ENCODE data around the gene SPP1. TPM values are rescaled to one million over a fixed set of nuclear protein-coding genes. Genes with fewer than 3 reads are reported as not detected.
"Not testable (repeated sequence)": the region's sequence is repeated elsewhere in the genome, so short reads cannot be mapped to it uniquely, and the experiment has no call there.

The SPP1 gene
- total RNA-seq, 2 experiments from 2014 or later, result 0.54 TPM; not detected in 1

DNA sequence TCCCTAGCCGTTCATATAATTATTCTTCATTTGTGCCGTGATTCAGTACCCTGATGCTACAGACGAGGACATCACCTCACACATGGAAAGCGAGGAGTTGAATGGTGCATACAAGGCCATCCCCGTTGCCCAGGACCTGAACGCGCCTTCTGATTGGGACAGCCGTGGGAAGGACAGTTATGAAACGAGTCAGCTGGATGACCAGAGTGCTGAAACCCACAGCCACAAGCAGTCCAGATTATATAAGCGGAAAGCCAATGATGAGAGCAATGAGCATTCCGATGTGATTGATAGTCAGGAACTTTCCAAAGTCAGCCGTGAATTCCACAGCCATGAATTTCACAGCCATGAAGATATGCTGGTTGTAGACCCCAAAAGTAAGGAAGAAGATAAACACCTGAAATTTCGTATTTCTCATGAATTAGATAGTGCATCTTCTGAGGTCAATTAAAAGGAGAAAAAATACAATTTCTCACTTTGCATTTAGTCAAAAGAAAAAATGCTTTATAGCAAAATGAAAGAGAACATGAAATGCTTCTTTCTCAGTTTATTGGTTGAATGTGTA lies 7.0 kb downstream of the SPP1 start:
- CTCF ChIA-PET, result interaction anchor here (2.0 kb wide), 1 partner anchor 9 kb away, joined by 4 read pairs; no protein-coding TSS in a partner anchor
- peaks cover 44% of the 10 kb centered on the region for H3K27me3 Mint-ChIP-seq
- DNase-seq, result no peak
- H3K4me1 Mint-ChIP-seq, result no peaks in the 10 kb centered on the region
- no peaks in the 10 kb centered on the region for H3K36me3 Mint-ChIP-seq
- H3K27ac Mint-ChIP-seq, result no peak overlapping the region
- H3K4me3 Mint-ChIP-seq, result no peak overlapping the region
- H3K9me3 Mint-ChIP-seq (ENCODE audit: low read depth), result no peaks in the 10 kb centered on the region
- no peak for ATAC-seq

DNA sequence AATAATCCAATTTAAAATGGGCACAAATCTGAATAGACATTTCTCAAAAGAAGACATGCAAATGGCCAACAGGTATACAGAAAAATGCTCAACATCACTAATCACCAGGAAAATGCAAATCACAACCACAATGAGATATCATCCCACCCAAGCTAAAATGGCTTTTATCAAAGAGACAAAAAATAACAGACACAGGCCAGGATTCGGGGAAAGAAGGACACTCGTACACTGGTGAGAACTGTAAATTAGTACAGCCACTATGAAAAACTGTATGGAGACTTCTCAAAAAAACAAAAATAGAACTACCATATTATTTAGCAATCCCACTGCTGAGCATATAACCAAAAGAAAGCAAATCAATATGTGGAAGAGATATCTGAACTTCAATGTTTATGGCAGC lies 8.5 kb downstream of the SPP1 start:
- no peak for ATAC-seq
- no peak overlapping the region for H3K4me3 Mint-ChIP-seq
- no peaks in the 10 kb centered on the region for H3K36me3 Mint-ChIP-seq
- no peaks in the 10 kb centered on the region for H3K4me1 Mint-ChIP-seq
- CTCF ChIA-PET, result no interaction called here
- no peak overlapping the region for H3K27ac Mint-ChIP-seq
- no peak for DNase-seq
- H3K9me3 Mint-ChIP-seq (ENCODE audit: low read depth), result no peaks in the 10 kb centered on the region
- peaks cover 42% of the 10 kb centered on the region for H3K27me3 Mint-ChIP-seq

- ATAC-seq (peak; percentile 85), DNase-seq (peak; percentile 59)
- Mint-ChIP-seq H3K27me3 (peaks cover 37% of the 10 kb centered on the region), H3K4me1 (peaks cover under 1% of the 10 kb centered on the region), H3K36me3 (no peaks in the 10 kb centered on the region), H3K27ac (no peak overlapping the region), H3K4me3 (no peak overlapping the region), H3K9me3 (ENCODE audit: low read depth) (no peaks in the 10 kb centered on the region)
- CTCF ChIA-PET, result interaction anchor here (0.8 to 3.2 kb wide), 11 partner anchors 10 to 226 kb away, joined by 3 to 16 read pairs (median 6); partner anchors contain the start of gene SPP1
Observed at GRCh38 chr4:87985097-87985886, 9.8 kb downstream of the SPP1 start.

- H3K4me1 Mint-ChIP-seq, result peaks cover 2% of the 10 kb centered on the region
- peaks cover 37% of the 10 kb centered on the region for H3K27me3 Mint-ChIP-seq
- no peaks in the 10 kb centered on the region for H3K36me3 Mint-ChIP-seq
- no peak overlapping the region for H3K27ac Mint-ChIP-seq
- DNase-seq (no peak), ATAC-seq (no peak)
- H3K4me3 Mint-ChIP-seq, result no peak overlapping the region
- no peaks in the 10 kb centered on the region for H3K9me3 Mint-ChIP-seq (ENCODE audit: low read depth)
- CTCF ChIA-PET, result interaction anchor here (0.8 to 3.2 kb wide), 11 partner anchors 10 to 226 kb away, joined by 3 to 16 read pairs (median 6); partner anchors contain the start of gene SPP1
Observed at GRCh38 chr4:87985887-87986200, 10.3 kb downstream of the SPP1 start.

- DNase-seq (no peak), ATAC-seq (no peak)
- Mint-ChIP-seq H3K36me3 (no peaks in the 10 kb centered on the region), H3K9me3 (ENCODE audit: low read depth) (no peaks in the 10 kb centered on the region), H3K27ac (no peak overlapping the region), H3K4me3 (no peak overlapping the region), H3K4me1 (peaks cover 8% of the 10 kb centered on the region), H3K27me3 (peaks cover 36% of the 10 kb centered on the region)
- CTCF ChIA-PET, result interaction anchor here (0.6 to 3.2 kb wide), 9 partner anchors 9 to 225 kb away, joined by 3 to 16 read pairs (median 10); partner anchors contain the start of gene SPP1
Observed at GRCh38 chr4:87986508-87986907, 11.0 kb downstream of the SPP1 start.

DNA sequence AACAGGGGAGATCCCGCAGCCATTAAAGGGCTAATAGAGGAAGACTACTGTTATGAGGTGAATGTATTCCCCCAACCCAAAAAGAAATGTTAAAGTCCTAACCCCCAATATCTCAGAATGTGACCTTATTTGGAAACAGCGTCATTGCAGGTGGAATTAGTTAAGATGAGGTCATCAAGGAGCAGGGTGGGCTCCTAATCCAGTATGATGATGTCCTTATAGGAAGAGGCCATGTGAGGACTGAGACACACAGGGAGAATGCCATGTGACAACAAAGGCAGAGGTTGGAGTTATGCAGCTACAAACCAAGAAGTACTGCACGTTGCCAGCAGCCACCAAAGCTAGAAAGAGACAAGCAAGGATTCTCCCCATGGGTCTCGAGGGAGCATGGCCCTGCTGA lies 14.3 kb downstream of the SPP1 start:
- H3K27ac Mint-ChIP-seq, result no peak overlapping the region
- no peaks in the 10 kb centered on the region for H3K36me3 Mint-ChIP-seq
- DNase-seq, result no peak
- CTCF ChIA-PET, result interaction anchor here (1.2 to 2.1 kb wide), 2 partner anchors 12 to 16 kb away, joined by 3 to 5 read pairs; no protein-coding TSS in a partner anchor
- no peaks in the 10 kb centered on the region for H3K9me3 Mint-ChIP-seq (ENCODE audit: low read depth)
- H3K27me3 Mint-ChIP-seq, result peaks cover 13% of the 10 kb centered on the region
- H3K4me3 Mint-ChIP-seq, result no peak overlapping the region
- peaks cover 15% of the 10 kb centered on the region for H3K4me1 Mint-ChIP-seq
- no peak for ATAC-seq

- no peaks in the 10 kb centered on the region for H3K36me3 Mint-ChIP-seq
- no peak overlapping the region for H3K27ac Mint-ChIP-seq
- H3K4me1 Mint-ChIP-seq, result peaks cover 13% of the 10 kb centered on the region
- DNase-seq, result no peak
- ATAC-seq, result no peak
- H3K4me3 Mint-ChIP-seq, result no peak overlapping the region
- CTCF ChIA-PET, result no interaction called here
- no peaks in the 10 kb centered on the region for H3K9me3 Mint-ChIP-seq (ENCODE audit: low read depth)
- H3K27me3 Mint-ChIP-seq, result peaks cover 16% of the 10 kb centered on the region
Observed at GRCh38 chr4:87995435-87995834, 19.9 kb downstream of the SPP1 start.

DNA sequence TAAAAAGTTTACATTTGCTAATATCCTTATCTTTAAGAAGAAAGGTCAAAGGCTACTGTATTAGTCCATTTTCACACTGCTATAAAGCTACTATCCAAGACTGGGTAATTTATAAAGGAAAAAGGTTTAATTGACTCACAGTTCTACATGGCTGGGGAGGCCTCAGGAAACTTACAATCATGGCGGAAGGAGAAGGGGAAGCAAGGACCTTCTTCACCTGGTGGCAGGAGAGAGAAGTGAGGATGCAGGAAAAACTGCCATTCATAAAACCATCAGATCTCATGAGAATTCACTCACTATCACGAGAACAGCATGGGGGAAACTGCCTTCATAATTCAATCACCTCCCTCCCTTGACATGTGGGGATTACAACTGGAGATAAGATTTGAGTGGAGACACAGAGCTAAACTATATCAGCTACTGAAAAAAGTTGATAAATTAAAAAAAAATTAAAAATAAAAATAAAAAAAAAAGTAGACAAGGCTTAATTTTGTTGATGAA lies 23.7 kb downstream of the SPP1 start:
- H3K4me1 Mint-ChIP-seq; DNase-seq; ATAC-seq; H3K9me3 Mint-ChIP-seq (ENCODE audit: low read depth); H3K4me3 Mint-ChIP-seq; H3K27ac Mint-ChIP-seq; H3K36me3 Mint-ChIP-seq; CTCF ChIA-PET: not testable (repeated sequence)
- peaks cover 27% of the 10 kb centered on the region for H3K27me3 Mint-ChIP-seq

DNA sequence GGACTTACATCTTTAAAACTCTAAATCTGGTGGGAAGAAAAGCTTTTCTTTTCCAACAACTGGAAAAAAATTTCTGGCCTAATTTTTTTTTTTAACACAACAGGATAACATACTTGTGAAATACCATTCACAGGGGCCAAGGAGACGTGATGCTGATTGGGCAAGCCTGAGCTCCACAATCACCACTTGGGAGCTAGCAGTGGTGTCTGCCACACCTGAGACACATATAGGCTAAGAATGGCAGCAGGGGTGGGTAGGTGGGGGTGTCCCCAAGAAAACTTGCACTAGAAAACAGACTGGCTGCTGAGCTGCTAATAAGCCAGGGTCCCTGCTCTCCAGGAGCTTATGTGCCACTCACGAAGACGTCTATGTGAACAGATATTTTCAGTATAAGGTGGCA lies 26.4 kb downstream of the SPP1 start:
- H3K9me3 Mint-ChIP-seq (ENCODE audit: low read depth), result no peaks in the 10 kb centered on the region
- no peaks in the 10 kb centered on the region for H3K36me3 Mint-ChIP-seq
- no peak for ATAC-seq

DNA sequence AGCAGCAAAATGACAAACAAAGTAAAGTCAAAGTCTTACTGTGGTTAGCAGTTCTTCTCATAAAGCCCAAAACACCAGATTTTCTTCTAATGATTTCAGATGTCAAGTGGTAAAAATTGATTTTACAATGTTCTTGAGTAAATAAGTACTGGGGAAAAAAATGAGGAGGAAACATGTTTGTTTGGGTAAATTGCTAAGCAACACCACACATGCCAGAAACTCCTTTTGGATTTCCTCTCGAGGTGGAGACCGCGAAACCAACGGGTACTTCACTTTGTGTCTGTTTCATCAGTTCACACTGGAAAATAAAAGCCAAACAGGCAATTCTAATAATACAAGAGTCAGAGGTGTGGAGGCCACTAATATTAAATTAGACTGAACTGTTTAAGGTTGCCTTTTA lies 27.3 kb downstream of the SPP1 start:
- Mint-ChIP-seq H3K4me1 (peaks cover 4% of the 10 kb centered on the region), H3K36me3 (no peaks in the 10 kb centered on the region), H3K27me3 (peaks cover 41% of the 10 kb centered on the region), H3K27ac (no peak overlapping the region), H3K9me3 (ENCODE audit: low read depth) (no peaks in the 10 kb centered on the region), H3K4me3 (no peak overlapping the region)
- CTCF ChIA-PET, result interaction anchor here (2.4 kb wide), 1 partner anchor 17 kb away, joined by 5 read pairs; no protein-coding TSS in a partner anchor
- no peak for DNase-seq
- no peak for ATAC-seq

More for the DNA sequence above, 26.4 kb downstream of the SPP1 start:
- no peak for DNase-seq
- H3K27ac Mint-ChIP-seq, result no peak overlapping the region
- H3K4me1 Mint-ChIP-seq, result peaks cover 2% of the 10 kb centered on the region
- CTCF ChIA-PET, result interaction anchor here (1.5 to 1.7 kb wide), 3 partner anchors 11 to 28 kb away, joined by 3 to 10 read pairs (median 4); no protein-coding TSS in a partner anchor
- peaks cover 41% of the 10 kb centered on the region for H3K27me3 Mint-ChIP-seq
- H3K4me3 Mint-ChIP-seq, result no peak overlapping the region

- Mint-ChIP-seq H3K27me3 (peaks cover 41% of the 10 kb centered on the region), H3K27ac (no peak overlapping the region), H3K9me3 (ENCODE audit: low read depth) (no peaks in the 10 kb centered on the region), H3K4me3 (no peak overlapping the region), H3K4me1 (peaks cover 4% of the 10 kb centered on the region), H3K36me3 (no peaks in the 10 kb centered on the region)
- CTCF ChIA-PET, result interaction anchor here (2.4 kb wide), 1 partner anchor 17 kb away, joined by 5 read pairs; no protein-coding TSS in a partner anchor
- no peak for ATAC-seq
- no peak for DNase-seq
Observed at GRCh38 chr4:88003261-88003660, 27.7 kb downstream of the SPP1 start.

GRCh38 chr4:88005076-88005475 lies 29.6 kb downstream of the SPP1 start:
- H3K27me3 Mint-ChIP-seq, result peaks cover 36% of the 10 kb centered on the region
- no peak overlapping the region for H3K4me3 Mint-ChIP-seq
- CTCF ChIA-PET, result interaction anchor here (2.1 to 2.4 kb wide), 2 partner anchors 19 to 31 kb away, joined by 4 to 5 read pairs; no protein-coding TSS in a partner anchor
- H3K9me3 Mint-ChIP-seq (ENCODE audit: low read depth), result no peaks in the 10 kb centered on the region
- ATAC-seq (no peak), DNase-seq (no peak)
- H3K36me3 Mint-ChIP-seq, result peaks cover 2% of the 10 kb centered on the region
- no peak overlapping the region for H3K27ac Mint-ChIP-seq
- H3K4me1 Mint-ChIP-seq, result peaks cover 14% of the 10 kb centered on the region

- Mint-ChIP-seq H3K36me3 (peaks cover 4% of the 10 kb centered on the region), H3K27ac (no peak overlapping the region), H3K27me3 (peaks cover 29% of the 10 kb centered on the region), H3K4me1 (peaks cover 21% of the 10 kb centered on the region), H3K4me3 (no peak overlapping the region), H3K9me3 (ENCODE audit: low read depth) (no peaks in the 10 kb centered on the region)
- ATAC-seq, result no peak
- CTCF ChIA-PET, result interaction anchor here (2.1 kb wide), 1 partner anchor 32 kb away, joined by 4 read pairs; no protein-coding TSS in a partner anchor
- no peak for DNase-seq
Observed at GRCh38 chr4:88005946-88006345, 30.4 kb downstream of the SPP1 start.

Measured in activated CD8-positive, alpha-beta memory T cell treated with anti-CD3 and anti-CD28 coated beads, Interleukin-2, amount 10 ng/mL, durations not matched to agents 7 days and 5 days (primary cell).